ENCODE data around the gene ARHGAP31.
"Not testable (repeated sequence)": the region's sequence is repeated elsewhere in the genome, so short reads cannot be mapped to it uniquely, and the experiment has no call there.

ARHGAP31 gene

DNA sequence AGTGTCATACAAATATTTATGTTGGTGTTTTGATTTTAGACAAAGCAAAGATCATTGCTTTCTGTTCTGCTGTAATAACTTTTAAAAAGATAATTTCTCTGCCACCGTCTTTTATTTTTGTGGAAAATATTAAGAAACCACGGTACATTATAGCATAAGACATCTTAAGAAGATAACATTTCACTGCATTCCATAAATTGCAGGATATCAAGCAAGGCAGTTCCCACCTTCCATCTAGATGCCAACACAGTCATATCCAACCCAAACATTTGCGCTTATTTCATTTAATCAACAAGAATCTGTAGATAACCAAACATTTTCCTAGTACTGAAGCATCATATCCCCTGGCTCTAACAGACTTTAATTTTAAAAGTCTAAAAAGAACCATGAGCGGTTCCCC is 25.1 kb downstream of the ARHGAP31 start:
- DNase-seq (ENCODE audit: low spot score): no peak

DNA sequence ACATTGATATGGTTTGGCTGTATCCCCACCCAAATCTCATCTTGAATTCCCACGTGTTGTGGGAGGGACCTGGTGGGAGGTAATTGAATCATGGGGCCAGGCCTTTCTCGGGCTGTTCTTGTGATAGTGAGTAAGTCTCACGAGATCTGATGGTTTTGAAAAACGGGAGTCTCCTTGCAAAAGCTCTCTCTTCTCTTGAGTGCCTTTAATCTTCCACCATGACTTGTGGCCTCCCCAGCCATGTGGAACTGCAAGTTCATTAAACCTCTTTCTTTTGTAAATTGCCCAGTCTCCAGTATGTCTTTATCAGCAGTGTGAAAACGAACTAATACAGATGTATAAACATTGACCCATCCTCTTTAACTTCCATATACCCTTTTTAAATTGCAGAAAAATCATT is 26.6 kb downstream of the ARHGAP31 start:
- not testable (repeated sequence) for DNase-seq (ENCODE audit: low spot score)

DNA sequence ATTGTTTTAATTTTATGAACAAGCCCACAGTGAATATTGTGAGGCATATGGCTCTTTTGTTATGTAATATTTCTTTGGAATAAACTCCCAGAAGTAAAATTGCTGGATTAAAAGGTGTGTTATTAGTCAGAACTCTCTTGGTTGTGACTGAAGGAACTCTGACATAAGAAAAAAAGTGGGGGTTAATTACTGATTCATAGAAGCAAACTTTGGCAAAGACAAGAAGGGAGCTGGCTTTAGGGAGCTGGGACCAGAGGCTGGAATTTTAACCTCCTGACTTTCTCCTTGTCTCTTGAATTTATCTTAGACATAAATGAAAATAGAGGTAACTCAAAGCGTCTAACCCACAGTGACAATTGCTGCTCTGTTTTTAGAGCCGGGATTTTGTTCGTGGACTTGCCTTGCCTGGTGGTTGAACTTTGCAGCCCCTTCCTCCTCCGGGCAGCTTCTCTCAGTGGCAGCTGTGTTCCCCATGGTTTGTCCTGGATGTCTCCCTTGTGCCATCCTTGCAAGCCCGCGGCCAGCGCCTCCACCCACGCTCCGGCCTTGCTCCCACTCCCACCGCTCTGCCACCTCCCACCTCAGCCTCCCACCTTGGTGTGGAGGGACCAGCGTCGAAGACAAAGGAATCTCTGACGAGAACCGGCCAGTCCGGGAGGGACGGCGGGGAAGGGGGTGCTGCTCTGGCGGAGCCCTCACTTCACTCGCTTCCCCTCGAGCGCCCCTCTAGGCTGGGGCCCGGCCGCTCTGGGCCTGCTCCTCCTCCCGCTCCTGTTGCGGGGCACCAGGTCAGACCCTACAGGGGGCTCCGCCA is 28.0 kb downstream of the ARHGAP31 start:
- peak; percentile 14 for DNase-seq (ENCODE audit: low spot score)

DNA sequence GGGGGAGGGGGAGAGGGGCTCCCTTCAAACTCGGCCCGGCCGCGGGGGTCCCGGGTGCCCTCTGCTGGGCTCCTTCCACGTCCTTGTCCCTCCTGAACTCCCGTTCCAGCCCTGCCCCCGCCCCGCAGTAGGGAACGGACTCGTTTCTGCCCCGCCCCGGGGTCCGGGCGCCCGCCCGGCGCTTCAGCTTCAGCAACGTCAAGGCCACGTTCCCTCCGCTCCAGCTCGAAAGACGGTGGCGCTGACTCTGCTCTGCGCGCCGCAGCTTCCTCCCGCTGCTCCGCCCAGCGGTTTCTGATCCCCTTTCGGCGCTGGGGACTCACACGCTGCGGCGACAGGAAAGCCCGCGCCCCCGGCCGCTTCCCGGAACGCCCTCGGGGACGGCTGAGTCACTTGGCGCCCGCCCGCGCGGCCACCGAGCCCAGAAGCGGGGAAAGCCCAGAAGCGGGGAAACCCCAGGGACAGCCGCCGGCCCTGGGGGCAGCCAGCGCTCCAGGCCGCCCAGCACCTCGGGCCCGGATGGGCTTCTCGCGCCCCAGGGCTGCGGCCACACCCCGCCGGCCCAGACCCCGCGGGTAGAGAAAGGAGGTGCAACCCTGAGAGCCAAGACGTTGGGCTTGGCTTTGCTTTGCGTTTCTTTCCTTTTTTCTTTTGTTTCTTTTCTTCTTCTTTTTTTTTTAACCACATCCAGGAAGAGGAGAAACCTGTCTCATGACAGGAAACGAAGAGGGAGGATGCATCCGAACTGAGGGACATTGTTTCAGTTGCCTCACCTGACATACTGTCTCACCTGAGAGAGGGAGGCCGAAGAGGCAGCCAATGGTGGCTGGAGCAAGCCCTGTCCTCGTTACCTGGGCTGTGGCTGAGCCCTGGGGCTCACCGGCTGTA is 28.9 kb downstream of the ARHGAP31 start:
- peak; percentile 82 for DNase-seq (ENCODE audit: low spot score)

DNA sequence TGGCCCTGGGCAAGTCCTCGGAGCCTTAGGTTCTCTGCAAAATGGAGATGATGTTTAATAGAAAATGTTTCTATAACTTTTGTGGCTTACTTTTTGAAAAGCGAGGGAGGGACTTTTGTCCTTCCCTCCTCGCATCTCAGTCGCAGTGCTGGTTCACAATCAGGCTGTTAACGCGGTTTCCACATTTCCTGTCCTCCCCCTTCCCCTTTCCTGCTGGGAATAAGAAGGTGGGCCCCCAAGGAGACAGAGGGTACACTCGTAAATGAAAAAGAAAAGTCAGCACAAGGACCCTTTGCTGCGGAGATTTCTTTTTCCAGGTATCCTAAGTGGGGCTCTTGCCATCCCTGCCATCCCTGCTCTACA is 29.5 kb downstream of the ARHGAP31 start:
- DNase-seq (ENCODE audit: low spot score): no peak

DNA sequence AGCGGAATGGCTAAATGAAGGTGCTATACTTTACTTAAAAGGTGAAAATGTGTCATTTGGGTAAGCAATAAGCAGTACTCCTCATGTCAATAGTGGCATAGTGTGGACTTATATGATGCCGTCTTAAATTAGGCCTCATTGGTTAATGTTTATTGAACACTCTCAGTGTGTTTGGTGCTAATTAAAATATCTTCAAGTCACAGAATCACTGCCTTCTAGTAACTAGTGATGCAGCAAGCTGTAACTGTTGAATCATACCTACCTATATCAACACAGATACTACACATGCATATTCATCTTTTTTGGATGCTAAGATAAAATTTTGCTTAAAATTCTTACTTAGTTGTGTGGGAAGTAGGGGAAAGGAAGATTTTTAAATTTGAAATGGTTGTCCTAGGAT is 30.7 kb downstream of the ARHGAP31 start:
- DNase-seq (ENCODE audit: low spot score): no peak

DNA sequence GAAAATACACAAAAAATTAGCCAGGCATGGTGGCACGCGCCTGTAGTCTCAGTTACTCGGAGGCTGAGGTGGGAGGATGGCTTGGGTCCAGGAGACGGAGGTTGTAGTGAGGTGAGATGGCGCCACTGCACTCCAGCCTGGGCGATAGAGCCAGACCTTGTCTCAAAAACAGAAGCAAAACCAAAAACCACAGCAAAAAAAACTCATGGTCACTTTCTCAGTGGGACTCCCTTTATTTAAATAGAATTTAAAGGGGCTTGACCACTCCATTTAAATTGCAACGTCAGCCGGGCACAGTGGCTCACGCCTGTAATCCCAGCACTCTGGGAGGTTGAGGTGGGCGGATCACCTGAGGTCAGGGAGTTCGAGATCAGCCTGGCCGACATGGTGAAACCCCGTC is 32.8 kb downstream of the ARHGAP31 start:
- DNase-seq (ENCODE audit: low spot score): no peak

DNA sequence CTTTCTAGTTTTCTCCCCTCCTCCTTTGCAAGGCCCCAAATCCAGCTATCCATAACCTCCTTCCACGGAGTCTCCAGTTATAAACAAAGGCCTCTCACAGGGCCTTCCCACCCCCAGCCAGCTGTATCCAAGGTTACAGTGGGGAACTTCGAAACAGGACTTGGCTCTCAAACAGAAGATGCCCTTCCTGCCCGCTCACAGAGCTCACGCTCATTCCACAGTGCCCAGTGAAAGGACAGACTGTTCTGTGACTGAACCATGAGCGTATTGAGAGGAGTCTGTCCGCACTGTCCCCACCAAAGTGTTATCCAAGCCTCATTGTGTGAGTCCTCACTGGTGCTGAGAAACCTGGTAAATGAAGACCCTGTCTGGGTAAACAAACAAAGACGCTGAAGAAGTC is 35.4 kb downstream of the ARHGAP31 start:
- peak; percentile 90 for DNase-seq (ENCODE audit: low spot score)

DNA sequence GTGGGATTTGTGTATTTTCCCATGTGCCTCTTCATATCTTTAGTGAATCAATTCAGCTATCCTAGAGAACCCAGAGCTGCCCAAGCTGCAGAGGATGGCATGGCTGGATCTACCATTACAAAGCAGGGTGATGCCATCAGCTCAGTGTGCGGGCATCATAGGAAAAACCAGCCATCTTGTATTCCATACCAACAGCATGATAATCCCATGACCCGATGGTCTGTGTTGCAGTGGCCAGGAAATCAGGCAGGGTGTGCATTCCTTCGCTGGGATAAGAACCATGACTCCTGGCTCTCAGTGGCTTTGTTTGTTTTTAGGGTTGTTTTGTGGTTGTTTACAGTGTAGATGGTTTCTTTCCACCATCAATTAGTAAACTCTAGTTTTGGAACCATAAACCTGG is 36.0 kb downstream of the ARHGAP31 start:
- DNase-seq (ENCODE audit: low spot score): no peak

DNA sequence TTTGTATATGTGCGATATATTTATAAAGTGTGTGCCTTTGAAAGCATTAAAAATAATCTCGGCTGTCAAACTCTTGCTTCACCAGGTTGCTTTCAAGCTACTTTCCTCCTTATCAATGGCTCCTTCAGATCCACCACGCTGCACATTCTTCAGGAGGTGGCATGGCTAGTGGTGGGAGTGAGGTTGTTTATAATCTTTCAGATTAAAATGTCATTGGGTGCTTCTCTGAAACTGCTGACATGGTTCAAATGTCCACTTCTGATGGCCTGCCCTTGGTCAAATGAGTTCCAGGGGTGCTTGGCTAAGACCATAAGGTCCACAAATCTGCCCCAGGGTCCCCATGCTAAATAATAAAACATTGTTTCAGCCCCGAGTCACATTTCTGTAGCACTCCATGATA is 36.7 kb downstream of the ARHGAP31 start:
- DNase-seq (ENCODE audit: low spot score): no peak

DNA sequence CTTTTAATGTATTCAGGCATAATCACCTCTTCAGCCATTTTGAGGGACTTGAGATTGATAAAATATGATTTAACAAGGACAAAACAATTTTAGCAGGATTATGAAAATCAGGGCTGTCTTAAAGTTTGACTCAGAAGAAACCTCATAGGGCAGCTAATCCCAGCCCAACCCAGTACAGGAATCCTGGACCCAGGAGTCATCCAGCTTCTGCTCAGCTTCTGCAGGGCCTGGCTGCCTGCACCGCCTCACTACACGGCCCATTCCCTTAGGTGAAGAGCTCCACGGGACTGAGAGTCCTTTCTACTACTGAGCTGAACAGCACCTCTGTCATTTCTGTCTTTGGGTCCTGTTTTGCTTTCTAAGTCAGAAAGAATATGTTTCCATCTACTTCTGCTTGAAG is 37.5 kb downstream of the ARHGAP31 start:
- DNase-seq (ENCODE audit: low spot score): no peak

DNA sequence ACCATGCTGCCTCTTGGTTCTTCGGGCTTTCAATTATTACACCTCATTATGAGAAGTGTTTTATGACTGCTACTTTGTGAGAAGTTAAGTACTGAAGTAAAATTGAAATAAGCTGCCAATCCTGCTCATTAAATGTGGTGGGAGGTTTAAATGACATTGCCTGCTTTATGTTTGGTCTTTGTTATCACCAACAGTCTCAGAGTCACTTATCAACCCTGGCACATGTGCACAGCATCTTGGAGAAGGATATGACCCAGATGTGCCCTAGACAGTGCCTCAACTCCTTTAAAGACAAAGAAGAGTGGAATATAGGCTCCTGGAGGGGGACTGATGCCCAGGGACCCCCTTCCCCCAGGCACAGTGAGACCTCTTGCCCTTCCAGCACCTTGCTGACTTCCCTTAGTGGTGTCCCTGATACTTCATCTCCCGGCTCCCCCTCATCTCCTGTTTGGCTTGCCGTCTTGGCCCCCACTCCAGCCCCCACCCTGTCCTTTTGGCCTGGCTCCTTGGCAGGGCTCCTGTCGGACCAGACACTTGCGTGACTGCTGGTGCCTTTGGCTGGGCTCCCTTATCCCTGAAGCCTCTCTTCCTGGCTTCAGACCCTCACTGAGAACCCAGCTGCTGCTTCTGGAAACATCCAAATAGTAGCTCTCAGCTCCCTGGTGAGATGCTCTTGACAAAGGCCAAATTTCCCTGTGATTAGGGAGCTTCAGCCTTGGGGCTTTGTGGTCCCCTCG is 39.8 kb downstream of the ARHGAP31 start:
- DNase-seq (ENCODE audit: low spot score): peak; percentile 15

DNA sequence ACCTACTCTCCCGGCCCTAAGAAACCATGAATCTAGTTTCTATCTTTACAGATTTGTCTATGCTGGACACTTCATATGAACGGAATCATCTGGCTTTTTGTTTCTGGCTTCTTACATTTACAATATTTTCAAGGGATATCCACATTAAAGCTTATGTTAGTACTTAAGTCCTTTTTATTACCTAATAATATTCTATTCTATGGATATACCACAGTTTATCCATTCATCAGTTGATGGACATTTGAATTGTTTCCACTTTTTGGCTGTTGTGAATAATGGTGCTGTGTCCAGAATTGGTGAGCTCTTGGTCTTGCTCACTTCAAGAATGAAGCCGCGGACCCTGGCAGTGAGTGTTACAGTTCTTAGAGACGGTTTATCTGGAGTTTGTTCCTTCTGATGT is 42.6 kb downstream of the ARHGAP31 start:
- no peak for DNase-seq (ENCODE audit: low spot score)

DNA sequence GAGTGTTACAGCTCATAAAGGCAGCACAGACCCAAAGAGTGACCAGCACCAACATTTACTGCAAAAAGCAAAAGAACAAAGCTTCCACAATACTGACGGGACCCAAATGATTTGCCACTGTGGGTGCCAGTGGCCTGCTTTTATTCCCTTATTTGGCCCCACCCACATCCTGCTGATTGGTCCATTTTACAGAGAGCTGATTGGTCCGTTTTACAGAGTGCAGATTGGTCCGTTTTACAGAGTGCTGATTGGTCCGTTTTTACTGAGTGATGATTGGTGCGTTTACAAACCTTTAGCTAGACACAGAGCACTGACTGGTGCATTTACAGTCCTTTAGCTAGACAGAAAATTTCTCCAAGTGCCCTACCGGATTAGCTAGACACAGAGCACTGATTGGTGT is 43.2 kb downstream of the ARHGAP31 start:
- not testable (repeated sequence) for DNase-seq (ENCODE audit: low spot score)

DNA sequence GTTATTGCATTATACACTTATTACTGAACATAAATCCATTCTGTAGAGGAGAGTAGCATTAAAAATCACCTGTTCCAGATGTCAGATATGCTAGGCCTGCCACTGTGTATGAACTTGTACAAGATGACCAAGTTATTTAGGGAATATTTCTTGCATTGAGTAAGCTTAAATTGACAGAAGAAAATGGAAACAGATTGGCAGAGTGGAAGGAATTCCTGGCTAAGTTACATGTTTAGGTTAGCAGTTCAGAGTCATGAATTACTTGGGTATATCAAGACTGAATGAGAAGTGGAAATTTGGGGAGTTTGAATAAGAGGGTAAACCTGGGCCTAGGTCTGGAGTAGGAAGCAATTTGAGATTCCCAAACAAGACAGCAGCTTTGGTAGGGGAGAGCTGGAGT is 44.6 kb downstream of the ARHGAP31 start:
- DNase-seq (ENCODE audit: low spot score): no peak

DNA sequence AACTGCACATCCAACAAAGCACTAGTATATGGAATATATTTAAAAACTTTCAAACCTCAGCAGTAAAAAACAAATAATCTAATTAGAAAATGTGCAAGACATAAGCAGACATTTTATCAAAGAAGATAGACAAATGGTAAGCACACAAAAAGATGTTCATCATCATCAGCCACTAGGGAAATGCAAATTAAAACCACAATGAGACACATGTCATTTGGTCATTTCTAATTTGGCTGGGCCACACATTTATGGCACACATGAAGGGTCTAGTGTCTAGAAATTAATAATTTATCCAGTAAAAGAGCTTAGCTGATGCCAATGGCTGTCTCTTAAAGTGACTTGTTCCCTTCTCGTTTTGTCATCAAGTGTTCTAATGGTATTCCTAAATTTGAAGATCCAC is 45.8 kb downstream of the ARHGAP31 start:
- no peak for DNase-seq (ENCODE audit: low spot score)

DNA sequence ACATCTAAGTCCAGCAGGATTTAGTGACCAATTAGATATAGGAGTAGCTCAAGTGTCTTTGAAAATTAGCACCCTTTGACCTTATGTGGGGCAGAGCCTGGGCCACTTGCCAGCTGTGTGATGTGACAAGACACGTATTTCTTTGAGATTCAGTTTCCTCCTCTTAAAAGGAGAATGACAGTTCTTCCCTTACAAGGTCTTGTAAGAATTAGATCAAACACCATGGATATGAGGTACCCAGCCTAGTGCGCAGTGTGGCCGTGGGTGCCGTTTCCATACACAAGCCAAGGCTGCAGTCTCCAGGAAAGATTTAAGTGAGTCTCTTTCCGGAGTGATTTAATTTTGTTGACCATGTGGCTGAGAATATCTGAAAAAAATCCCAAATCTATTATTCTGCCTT is 46.3 kb downstream of the ARHGAP31 start:
- DNase-seq (ENCODE audit: low spot score): no peak

DNA sequence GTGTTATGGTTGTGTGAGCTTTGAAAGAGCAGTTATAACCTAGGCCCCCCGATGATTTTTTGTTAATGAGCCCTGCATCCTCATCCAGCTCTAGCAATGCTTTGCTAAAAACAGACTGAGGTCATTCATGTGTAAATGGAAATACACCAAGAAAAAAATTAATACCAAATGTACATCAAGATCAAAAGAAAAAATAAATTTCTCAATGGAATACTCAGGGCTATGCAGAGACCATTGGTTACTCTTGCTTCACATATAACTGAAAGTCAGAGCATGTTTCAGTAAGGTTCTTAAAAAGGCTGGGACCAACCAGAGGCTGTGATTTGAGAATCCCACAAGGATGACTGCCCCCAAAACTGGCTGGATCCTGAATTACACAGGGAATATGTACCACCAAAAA is 48.0 kb downstream of the ARHGAP31 start:
- DNase-seq (ENCODE audit: low spot score): no peak

DNA sequence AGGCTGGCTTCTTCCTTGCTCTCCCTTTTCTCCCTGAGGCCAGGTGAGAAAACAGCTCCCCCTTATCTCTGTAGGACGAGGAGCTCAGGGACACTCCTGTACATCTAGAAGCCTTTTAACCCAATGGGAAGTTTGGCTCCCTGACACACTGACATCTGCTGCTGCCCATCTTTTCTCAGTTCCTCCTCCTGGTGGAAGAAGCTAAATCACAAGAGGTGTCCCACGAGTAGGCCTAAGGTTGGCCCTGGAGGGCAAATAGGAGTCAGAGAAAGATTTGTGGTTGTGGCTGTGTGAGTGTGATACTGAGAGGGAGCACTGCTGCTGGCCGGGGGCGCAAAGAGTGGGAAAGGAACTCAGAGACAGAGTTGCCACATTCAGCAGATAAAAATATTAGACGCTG is 49.5 kb downstream of the ARHGAP31 start:
- no peak for DNase-seq (ENCODE audit: low spot score)

DNA sequence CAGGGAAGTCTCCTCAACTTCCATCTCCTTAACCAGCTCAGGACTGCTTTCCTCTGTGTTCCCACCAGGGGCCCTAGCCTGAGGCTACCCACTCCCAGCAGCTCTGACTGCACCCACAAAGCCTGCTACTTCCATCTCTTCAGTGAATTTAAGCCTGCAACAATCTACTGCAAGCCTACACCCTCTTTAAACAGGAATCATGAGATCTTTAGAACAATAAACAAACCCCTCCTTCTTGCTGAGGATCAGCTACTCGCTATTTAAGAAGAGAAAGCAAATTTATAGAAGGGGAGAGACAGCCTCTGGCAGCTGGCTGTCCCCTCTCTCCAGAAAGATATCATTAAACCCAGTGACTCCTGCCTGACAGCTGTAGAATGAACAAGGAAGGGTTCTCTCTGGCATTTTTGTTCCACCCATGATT is 51.9 kb downstream of the ARHGAP31 start:
- no peak for DNase-seq (ENCODE audit: low spot score)

DNA sequence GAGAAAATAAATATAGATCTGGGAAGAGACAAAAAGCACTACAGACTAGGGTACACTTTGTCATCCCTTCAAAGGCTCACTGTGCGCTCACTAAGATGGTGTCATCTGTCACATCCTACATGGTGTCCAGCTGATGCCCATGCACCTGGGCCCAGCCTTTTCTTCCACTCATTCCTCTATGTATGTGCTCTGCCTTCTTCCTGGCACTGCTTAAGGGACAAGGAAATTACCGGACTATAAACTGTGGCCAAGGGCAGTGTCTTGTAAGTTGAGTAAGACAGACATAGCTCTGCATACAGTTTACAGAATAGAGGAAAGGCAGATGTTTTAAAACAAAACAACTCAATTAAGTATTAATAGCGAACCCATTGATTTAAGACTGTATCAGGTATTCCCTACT is 52.9 kb downstream of the ARHGAP31 start:
- no peak for DNase-seq (ENCODE audit: low spot score)

DNA sequence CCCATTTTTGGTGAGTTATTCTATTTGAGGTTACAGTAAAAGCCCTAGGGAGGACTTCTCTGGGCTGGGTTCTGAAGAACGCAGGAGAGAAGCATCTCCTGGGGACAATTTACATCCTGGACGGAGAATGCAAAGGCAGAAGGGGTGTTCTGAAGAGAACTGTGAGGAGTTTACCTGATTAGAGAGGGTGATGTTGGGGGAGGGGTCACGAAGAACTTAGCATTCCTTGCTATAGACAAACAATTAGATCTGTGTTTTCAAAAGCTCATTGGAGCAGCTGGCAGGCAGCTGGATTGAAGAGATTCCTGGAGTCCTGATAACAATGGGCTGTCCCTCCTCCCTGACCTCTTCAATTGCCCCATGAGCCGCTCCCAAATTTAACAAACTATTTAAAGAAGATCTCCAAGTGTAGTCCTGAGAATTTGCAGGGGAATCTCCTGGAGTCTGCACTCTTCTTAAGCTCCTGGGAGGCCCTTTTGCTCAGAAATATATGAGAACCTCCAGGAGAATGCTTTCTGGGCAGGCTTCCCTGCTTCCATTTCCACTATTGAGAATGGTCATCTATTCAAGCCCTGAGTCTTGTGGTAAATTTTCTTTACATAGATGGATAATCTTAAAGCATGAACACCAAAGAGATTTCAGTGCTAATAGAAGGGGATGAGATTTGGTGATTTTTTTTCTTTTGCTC is 55.3 kb downstream of the ARHGAP31 start:
- no peak for DNase-seq (ENCODE audit: low spot score)

Data from Ammon's horn (tissue), 1 donor.